Stimulated activated CD4-positive, alpha-beta T cell treated with anti-CD3 and anti-CD28 coated beads, Interleukin-12 subunit alpha, Interleukin-12 subunit beta, amount 100 ng/mL, for 24 hours (primary cell): ENCODE results near the gene SLC19A3.
"Not testable (repeated sequence)": the region's sequence is repeated elsewhere in the genome, so short reads cannot be mapped to it uniquely, and the experiment has no call there.

ENCODE experiments used
- DNase-seq, 2 experiments: peaks; one replicate each; pipeline ENCODE4 v3.0.0-alpha.2; 2020; ENCODE audit warnings: low read depth in 2 of 2

The SLC19A3 gene

DNA sequence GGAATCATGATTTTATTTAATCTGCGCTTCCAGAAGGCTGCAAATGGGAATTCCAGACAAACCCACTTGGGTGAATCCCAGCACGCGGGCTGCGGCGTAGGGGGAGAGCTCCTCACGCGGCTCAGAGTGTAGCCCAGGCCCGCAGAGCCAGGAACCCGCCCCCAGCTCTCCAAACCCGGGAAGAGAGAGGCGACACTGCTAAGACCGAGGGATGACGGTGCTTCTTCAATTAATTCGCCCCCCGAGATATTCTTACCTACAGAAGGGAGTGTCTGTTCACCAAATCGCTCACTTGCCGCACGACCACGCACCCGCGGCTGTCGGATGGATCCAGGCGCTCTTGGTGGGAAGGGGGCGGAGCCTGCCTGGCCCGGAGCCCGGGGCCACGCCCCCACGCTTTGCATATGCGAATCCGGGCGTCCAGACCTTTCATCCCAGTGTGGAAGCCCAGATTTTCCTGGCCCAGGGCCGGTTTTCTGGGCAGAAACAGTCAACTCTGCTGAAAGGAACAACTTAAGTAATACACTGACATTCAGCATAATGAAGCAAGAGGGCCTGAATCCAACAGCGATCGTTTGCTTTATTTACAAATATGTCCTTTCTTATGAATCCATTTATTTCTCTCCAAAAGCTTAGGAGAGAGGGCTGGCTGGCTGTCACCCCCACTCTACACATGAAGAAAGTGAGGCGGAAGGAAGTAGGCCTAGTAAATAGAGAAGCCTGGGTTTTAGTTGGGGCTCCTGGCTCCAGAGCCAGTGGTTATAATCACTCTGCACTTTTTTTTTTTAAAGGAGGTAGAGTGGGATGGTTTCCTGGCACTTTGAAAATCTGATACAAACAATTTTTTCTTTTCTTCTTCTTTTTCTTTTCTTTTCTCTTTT is at the start of gene SLC19A3:
SLC19A3 (minus strand) TSS at position 342 of the 881 bp plus-strand sequence. CDS start 15,710 bp downstream, outside the sequence.
- no peak for DNase-seq

DNA sequence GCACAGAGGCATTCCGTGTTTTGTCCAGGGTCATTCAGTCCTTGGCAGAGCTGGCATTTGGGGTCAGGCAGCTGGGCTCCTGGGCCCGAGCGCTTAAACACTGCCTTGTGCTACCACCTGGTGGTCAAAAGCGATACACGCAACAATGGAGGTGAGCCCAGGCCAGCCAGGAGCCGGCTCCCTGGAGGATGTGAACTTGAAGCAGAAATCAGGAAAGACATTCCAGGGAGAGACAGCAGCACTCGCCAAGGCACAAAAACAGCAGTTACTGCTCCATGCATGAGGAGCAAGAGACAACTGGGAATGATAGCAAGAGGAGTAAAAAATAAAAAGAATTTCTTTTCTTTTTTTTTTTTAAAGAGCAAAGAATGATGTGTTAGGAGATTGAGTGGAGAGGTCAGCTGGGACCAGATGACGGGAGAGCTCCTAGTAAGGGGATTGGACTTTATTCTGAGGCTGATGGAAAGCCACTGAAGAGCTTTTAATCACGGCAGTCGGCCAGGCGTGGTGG is 48.6 kb upstream of the SLC19A3 start:
- peak; percentile 35 to 58 for DNase-seq

DNA sequence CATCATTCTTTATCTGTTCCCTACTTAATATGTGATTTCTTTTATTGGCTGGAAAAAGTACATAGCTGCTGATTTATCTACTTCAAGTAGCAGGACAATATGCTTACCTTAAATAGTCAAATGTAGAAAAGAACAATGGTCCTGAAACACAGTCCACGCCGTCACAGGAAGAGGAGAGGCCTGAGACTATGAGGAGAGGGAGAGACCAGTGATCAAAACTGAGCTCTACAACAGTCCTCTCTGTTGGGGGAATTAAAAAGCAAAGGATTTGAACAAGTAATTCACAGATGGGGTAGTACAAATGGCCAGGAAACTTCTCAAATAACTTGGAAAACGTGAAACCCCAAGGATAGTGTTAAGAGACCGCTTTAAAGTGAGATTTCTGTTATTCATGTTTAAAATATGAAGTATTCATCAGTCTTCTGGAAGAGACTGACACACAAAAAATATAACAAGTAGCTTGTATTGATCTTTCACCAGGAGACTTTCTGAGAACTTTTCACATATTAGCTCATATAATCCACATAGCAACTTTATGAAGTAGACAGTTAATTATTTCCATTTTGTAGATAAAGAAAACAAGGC is 48.1 kb upstream of the SLC19A3 start:
- no peak for DNase-seq

- no peak for DNase-seq
Observed at GRCh38 chr2:227761740-227762476, 44.1 kb upstream of the SLC19A3 start.

- no peak for DNase-seq
Observed at GRCh38 chr2:227759411-227760118, 41.7 kb upstream of the SLC19A3 start.

DNA sequence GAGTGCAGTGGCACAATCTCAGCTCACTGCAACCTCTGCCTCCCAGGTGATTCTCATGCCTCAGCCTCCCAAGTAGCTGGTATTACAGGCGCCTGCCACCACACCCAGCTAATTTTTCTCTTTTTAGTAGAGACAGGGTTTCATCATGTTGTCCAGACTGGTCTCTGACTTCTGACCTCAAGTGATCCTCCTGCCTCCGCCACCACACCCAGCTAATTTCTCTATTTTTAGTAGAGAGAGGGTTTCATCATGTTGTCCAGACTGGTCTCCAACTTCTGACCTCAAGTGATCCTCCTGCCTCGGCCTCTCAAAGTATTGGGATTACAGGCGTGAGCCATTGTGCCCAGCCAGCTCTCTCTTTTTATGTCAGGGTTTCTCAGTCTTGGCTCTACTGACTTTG is 38.4 kb upstream of the SLC19A3 start:
- DNase-seq, result not testable (repeated sequence)

GRCh38 chr2:227748079-227748478 is 30.3 kb upstream of the SLC19A3 start:
- DNase-seq, result no peak

DNA sequence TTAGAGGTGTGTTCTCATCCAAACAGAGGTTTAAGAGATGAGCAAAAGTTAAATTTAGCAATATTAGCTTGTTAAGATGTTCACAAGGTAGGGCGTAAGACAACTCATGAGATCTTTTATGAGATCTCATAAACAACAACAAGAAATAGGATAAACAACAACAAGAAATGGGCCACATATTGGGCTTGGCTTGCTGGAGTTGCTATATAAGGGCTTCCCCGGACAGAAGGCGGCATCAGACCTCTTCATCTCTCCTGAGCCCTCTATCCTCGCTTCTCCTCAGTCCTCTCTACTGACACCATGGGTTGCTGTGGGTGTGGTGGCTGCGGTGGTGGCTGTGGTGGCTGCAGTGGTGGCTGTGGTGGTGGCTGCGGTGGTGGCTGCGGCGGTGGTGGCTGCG is 27.8 kb upstream of the SLC19A3 start, which contains the start of gene SCYGR8:
SCYGR8 (plus strand) TSS at position 301 of the 400 bp plus-strand sequence; CDS start at position 301, 0 bp downstream.
- DNase-seq, result no peak

- DNase-seq, result peak in 1 of 2 experiments; percentile 11
Observed at GRCh38 chr2:227740705-227741104, 22.9 kb upstream of the SLC19A3 start.

DNA sequence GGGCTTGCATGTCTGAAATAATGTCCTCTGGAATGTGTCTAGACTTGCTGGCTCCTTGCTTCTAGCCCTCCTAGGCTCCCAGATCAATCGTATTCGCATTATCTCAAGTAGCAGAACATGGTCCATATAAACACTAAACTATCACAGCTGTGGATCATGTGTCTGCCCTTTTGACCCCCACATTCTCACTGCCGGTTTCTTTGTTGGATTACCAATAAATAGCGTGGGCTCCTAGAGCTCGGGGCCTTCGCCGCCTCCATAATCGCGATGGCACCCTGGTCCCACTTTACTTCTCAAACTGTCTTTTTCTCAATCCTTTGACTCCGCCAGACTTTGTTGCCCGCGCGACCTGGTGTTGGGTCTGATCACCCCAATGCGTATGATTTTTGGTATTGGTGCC is 21.5 kb upstream of the SLC19A3 start:
- no peak for DNase-seq

DNA sequence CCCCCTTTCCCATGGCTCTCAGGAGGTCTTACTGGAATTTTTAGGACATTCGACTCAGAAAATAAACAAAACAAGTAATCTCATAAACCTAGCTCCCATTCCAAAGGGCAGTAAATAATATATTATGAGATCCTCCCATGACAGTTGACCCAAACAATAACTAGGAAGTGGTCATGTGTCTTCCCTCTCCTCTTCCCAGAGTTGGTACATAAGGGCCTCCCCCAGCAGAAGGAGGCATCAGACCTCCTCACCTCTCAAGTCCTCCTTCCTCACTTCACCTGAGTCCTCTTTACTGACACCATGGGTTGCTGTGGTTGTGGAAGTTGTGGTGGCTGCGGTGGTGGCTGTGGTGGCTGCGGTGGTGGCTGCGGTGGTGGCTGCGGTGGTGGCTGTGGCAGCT is 10.2 kb upstream of the SLC19A3 start, which contains the start of gene SCYGR7:
SCYGR7 (plus strand) TSS at position 301 of the 400 bp plus-strand sequence; CDS start at position 301, 0 bp downstream.
- DNase-seq, result no peak

DNA sequence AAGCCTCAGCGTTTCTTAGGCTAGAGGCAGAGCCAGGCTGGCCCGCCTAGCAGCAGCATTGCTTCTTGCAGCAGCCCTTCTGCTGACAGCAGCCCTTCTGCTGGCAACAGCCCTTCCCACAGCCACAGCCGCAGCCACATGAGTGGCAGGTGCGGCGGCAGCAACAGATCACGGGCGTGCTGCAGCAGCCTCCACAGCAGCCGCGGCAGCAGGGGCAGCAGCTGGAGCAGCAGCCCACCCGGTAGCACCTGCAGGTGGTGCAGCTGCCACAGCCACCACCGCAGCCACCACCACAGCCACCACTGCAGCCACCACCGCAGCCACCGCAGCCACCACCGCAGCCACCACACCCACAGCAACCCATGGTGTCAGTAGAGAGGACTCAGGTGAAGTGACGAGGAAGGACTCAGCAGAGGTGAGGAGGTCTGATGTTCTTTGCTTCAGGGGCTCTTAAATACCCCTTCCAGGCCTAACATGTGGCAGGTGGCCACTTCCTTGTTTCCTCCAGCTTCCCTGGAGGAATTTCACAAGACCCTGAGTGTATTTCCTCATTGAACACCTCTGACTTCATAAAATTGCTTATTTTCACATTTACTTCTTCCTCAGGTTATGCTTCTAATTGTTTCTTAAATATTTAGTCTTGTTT is 6.7 kb upstream of the SLC19A3 start, which contains the start of gene SCYGR6:
SCYGR6 (minus strand) TSS at position 364 of the 646 bp plus-strand sequence; CDS start at position 364, 0 bp downstream.
- no peak for DNase-seq

DNA sequence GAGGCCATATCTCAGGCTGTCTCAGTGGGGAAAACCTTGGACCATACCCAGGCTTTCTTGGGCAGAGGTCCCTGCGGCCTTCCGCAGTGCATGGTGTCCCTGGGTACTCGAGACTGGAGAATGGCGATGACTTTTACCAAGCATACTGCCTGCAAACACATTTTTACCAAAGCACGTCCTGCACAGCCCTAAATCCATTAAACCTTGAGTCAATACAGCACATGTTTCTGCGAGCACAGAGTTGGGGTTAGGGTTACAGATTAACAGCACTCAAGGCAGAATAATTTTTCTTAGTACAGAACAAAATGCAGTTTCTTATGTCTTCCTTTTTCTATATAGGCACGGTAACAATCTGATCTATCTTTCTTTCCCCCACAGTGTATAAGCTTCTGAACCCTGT is 5.0 kb upstream of the SLC19A3 start:
- DNase-seq, result not testable (repeated sequence)

DNA sequence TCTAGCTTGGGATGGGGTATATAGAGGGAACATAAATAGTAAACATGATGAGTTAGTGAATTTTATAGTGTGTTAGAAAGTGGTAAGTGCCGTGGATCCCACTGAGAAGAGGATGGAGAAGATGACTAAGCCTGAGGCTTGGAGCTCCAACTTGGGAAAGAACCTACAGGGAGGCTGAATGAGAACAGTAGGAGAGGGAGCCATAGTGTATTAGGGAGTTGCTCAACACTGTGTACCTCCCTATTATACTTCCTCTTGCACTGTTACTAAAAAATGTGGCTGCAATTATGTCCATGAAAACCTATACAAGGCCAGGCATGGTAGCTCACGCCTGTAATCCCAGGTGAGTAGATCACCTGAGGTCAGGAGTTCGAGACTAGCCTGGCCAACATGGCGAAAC is 2.9 kb upstream of the SLC19A3 start:
- DNase-seq, result no peak

DNA sequence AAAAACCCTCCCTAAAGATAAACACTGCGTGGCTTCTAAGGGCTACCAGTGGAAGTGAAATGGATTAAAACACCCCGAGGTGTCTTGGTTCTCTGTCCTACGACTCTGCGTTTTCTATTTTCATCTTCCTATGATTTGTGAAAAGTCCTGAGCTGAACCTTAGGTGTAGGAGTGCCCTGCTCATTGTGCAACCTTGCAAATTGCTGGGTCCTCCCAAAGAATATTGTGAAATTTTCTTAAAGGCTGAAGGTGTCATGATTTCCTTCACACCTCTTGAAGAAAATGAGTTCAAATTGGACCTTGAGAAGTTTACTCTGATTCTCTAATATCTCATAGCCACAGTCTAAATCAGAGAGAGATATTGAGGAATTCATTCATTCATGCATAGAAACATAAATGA is 1.8 kb upstream of the SLC19A3 start:
- DNase-seq, result no peak

DNA sequence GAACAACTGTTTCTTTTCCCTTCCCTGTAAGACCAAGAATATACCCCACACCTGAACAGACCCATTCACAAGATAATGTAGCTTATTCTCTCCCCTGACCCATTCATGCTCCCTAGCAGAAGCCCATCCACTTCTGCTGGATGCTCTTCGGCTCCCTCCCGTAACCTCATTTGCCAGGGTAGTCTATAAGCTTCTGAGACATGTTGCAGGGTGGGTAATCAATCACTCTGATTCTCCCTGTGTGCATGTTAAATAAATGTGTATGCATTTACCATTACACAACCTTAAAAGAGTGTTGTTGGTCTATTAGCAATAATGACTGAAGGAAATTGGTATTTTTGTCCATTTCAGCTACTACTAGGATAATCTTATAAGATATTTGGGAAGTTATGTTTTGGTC is 1.3 kb downstream of the SLC19A3 start:
- DNase-seq, result no peak

DNA sequence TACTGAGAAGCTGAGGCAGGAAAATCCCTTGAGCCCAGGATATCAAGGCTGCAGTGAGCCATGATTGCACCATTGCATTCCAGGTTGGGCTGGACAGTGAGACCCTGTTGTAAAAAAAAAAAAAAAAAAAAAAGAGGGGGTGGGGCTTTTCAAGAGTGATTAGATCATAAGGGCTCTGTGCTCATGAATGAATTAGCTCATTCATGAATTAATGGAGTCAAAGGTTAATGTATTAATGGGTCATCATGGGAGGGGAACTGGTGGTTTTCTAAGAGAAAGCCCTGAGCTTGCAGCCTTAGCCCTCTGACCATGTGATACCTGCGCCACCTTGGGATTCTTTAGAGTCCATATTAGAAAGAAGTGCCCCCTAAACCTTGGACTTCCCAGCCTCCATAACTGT is 4.5 kb downstream of the SLC19A3 start:
- DNase-seq, result no peak

DNA sequence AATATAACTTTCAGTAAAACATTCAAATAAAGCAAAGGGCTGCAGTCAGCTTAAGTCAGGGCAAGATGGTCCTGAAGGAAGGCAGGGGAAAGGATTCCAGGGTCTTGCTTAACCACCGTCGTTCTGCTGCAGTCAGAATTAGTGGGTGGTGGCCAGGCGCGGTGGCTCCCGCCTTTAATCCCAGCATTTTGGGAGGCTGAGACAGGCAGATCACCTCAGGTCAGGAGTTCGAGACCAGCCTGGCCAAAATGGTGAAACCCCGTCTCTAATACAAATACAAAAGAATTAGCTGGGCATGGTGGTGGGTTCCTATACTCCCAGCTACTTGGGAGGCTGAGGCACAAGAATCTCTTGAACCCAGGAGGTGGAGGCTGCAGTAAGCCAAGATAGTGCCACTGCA is 6.8 kb downstream of the SLC19A3 start:
- no peak for DNase-seq

DNA sequence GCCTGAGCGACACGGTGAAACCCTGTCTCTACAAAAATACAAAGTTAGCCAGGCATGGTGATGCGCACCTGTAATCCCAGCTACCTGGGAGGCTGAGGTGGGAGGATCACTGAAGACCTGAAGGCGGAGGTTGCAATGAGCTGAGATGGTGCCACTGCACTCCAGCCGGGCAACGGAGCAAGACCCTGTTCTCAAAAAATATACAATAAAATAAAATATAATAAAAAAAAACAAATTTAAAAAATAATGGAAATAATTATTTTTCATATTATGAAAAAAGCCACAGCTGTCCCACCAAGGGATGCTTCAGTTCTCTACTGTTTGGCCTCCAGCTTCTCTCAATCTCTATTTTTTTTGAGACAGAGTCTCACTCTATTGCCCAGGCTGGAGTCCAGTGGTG is 10.4 kb downstream of the SLC19A3 start:
- DNase-seq, result no peak

- DNase-seq, result no peak
Observed at GRCh38 chr2:227706859-227707258, 11.0 kb downstream of the SLC19A3 start.

GRCh38 chr2:227703961-227704360 is 13.9 kb downstream of the SLC19A3 start:
- no peak for DNase-seq
